OCI-LY7 (cell line): Measurements from ENCODE around the gene IL9. TPM values are rescaled to one million over a fixed set of nuclear protein-coding genes. Genes with fewer than 3 reads are reported as not detected.
"Not testable (repeated sequence)": the region's sequence is repeated elsewhere in the genome, so short reads cannot be mapped to it uniquely, and the experiment has no call there.

ENCODE experiments used
- BruUV-seq: library from RNA; stranded (reverse); fragments of 400-500 nt; replicated peaks from 2 replicates; lab custom pipeline; 2021; lab: Mats Ljungman, UMichigan
- CTCF ChIA-PET: fragments of 300-600 bp; sonication (Branson Sonifier 250); formaldehyde crosslinking; loops from one replicate; lab custom pipeline; 2022; ENCODE audit warnings: antibody characterized with exemption; ENCODE audit not compliant: unreplicated experiment; lab: Charles Lee
- POLR2A ChIA-PET: fragments of 300-600 bp; sonication (Branson Sonifier 250); formaldehyde crosslinking; loops from one replicate; lab custom pipeline; 2022; ENCODE audit warnings: antibody characterized with exemption; lab: Charles Lee
- DNase-seq: peaks from one replicate; pipeline ENCODE4 v3.0.0-alpha.2; 2015; ENCODE audit warnings: low spot score
- H2AFZ ChIP-seq: fragments of 200-600 bp; sonication (generic), shearing (Covaris generic); 2 replicates; pipeline ENCODE4 v1.6.1; 2014; ENCODE audit warnings: mild to moderate bottlenecking, antibody characterized with exemption, low read length, moderate library complexity
- H3K27ac ChIP-seq: fragments of 200-600 bp; sonication (generic); 2 replicates; pipeline ENCODE4 v1.5.1; 2014; ENCODE audit warnings: mixed run types, low read depth, mild to moderate bottlenecking, moderate library complexity, low read length, inconsistent platforms; ENCODE audit not compliant: poor library complexity, severe bottlenecking
- H3K36me3 ChIP-seq: fragments of 200-600 bp; sonication (generic); 2 replicates; pipeline ENCODE4 v1.6.1; 2014; ENCODE audit warnings: mild to moderate bottlenecking, antibody characterized with exemption, low read length, moderate library complexity, mixed read lengths; ENCODE audit not compliant: insufficient read depth
- H3K4me1 ChIP-seq: fragments of 200-600 bp; sonication (generic); 2 replicates; pipeline ENCODE4 v1.5.1; 2014; ENCODE audit warnings: mild to moderate bottlenecking, low read length; ENCODE audit not compliant: insufficient read depth, poor library complexity, severe bottlenecking
- H3K4me2 ChIP-seq: fragments of 200-600 bp; sonication (generic); 2 replicates; pipeline ENCODE4 v1.6.1; 2014; ENCODE audit warnings: mild to moderate bottlenecking, low read length
- H3K4me3 ChIP-seq: fragments of 200-600 bp; sonication (generic); 2 replicates; pipeline ENCODE4 v1.5.1; 2014; ENCODE audit warnings: mild to moderate bottlenecking, low read depth, low read length; ENCODE audit not compliant: poor library complexity, severe bottlenecking
- H3K79me2 ChIP-seq: fragments of 200-600 bp; sonication (generic); 2 replicates; pipeline ENCODE4 v1.6.1; 2016; ENCODE audit warnings: low read depth, mild to moderate bottlenecking, low read length, moderate library complexity, mixed read lengths; ENCODE audit not compliant: insufficient read depth
- H3K9me2 ChIP-seq: fragments of 200-600 bp; sonication (generic); 2 replicates; pipeline ENCODE4 v1.6.1; 2016; ENCODE audit warnings: mild to moderate bottlenecking, low read length, mixed read lengths; ENCODE audit not compliant: insufficient read depth
- H3K9me3 ChIP-seq: fragments of 200-600 bp; sonication (generic); 2 replicates; pipeline ENCODE4 v1.6.1; 2014; ENCODE audit warnings: mild to moderate bottlenecking, mixed run types, low read length, mixed read lengths
- H4K20me1 ChIP-seq: fragments of 200-600 bp; sonication (generic); 2 replicates; pipeline ENCODE4 v1.6.1; 2014; ENCODE audit warnings: mild to moderate bottlenecking, antibody characterized with exemption, low read length, moderate library complexity, mixed read lengths; ENCODE audit not compliant: insufficient read depth
- EZH2phosphoT487 ChIP-seq: fragments of 200-600 bp; sonication (generic); IDR thresholded peaks from 2 replicates; pipeline ENCODE4 v1.6.1; 2018; ENCODE audit warnings: low read depth, borderline replicate concordance, mild to moderate bottlenecking, mixed run types, antibody characterized with exemption, low read length, moderate library complexity, mixed read lengths
- intact Hi-C: fragments of 100-400 bp; cut with micrococcal nuclease; formaldehyde crosslinking; loops from one replicate; pipeline ENCODE4 v1.10.0; 2022; ENCODE audit not compliant: unreplicated experiment
- total RNA-seq, 2 experiments: library from RNA; depleted of rRNA in 1 of 2; stranded (reverse); fragments of >200 nt in 1 of 2; shearing (Covaris generic) in 1 of 2; gene quantifications; 2 replicates each; pipeline ENCODE4 v1.2.3, GENCODE V29; 2014 to 2022
- TF ChIP-seq, protein P1 (sequence below): fragments of 200-600 bp; sonication (generic); conservative IDR thresholded peaks from 2 replicates; pipeline ENCODE4 v1.5.1; 2014; ENCODE audit warnings: mild to moderate bottlenecking, antibody characterized with exemption, low read length, moderate library complexity, mixed read lengths

Gene IL9
- total RNA-seq, 2 experiments from 2014 or later = not detected

DNA sequence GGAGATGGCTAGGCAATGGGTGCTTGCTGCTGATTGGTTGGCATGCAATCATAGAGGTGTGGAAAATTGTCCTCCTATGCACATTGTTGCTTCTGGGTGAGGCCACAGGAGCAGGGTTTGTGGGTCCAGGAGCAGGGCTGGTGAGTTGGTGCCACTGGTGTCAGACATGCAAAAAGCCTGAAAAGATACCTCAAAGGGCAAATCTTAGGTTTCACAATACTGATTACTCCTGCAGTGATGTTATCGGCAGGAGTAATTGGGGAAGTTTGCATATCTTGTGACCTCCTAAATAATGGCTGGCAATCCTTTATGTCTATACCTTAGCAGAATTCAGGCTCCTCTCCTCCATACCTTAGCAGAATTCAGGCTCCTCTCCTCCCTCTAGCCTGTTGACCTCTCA, 36.0 kb downstream of the IL9 start:
- Histone ChIP-seq H3K36me3 (no peaks in the 10 kb centered on the region), H3K27ac (no peak overlapping the region), H4K20me1 (no peaks in the 10 kb centered on the region), H3K4me2 (no peak overlapping the region), H3K9me3 (no peaks in the 10 kb centered on the region), H3K9me2 (no peaks in the 10 kb centered on the region), H3K4me3 (no peak overlapping the region), H3K4me1 (no peaks in the 10 kb centered on the region), H3K79me2 (no peaks in the 10 kb centered on the region), H2AFZ (no peak overlapping the region)
- no TSS peak for BruUV-seq
- POLR2A ChIA-PET = no interaction called here
- CTCF ChIA-PET = no interaction called here
- intact Hi-C loops = no loop called here
- no peak for DNase-seq
- TF ChIP-seq, protein P1, sequence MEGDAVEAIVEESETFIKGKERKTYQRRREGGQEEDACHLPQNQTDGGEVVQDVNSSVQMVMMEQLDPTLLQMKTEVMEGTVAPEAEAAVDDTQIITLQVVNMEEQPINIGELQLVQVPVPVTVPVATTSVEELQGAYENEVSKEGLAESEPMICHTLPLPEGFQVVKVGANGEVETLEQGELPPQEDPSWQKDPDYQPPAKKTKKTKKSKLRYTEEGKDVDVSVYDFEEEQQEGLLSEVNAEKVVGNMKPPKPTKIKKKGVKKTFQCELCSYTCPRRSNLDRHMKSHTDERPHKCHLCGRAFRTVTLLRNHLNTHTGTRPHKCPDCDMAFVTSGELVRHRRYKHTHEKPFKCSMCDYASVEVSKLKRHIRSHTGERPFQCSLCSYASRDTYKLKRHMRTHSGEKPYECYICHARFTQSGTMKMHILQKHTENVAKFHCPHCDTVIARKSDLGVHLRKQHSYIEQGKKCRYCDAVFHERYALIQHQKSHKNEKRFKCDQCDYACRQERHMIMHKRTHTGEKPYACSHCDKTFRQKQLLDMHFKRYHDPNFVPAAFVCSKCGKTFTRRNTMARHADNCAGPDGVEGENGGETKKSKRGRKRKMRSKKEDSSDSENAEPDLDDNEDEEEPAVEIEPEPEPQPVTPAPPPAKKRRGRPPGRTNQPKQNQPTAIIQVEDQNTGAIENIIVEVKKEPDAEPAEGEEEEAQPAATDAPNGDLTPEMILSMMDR = no peak
- no peak for TF ChIP-seq EZH2phosphoT487

DNA sequence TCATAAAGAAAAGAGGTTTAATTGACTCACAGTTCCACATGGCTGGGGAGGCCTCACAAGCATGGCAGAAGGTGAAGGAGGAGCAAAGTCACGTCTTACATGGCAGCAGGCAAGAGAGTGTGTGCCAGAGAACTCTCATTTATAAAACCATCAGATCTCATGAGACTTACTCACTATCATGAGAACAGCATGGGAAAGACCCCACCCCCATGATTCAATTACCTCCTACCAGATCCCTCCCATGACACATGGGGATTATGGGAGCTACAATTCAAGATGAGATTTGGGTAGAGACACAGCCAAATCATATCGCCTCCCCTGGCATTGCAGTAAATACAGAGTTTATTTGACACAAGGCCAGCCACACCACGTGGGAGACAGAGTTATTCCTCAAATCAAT, 36.5 kb downstream of the IL9 start:
- intact Hi-C loops, BruUV-seq, H3K27ac ChIP-seq, H3K79me2 ChIP-seq, POLR2A ChIA-PET, H3K9me3 ChIP-seq, CTCF ChIA-PET, DNase-seq, H2AFZ ChIP-seq, H3K36me3 ChIP-seq, H3K4me1 ChIP-seq, H3K9me2 ChIP-seq, H3K4me3 ChIP-seq, H3K4me2 ChIP-seq, H4K20me1 ChIP-seq: not testable (repeated sequence)

DNA sequence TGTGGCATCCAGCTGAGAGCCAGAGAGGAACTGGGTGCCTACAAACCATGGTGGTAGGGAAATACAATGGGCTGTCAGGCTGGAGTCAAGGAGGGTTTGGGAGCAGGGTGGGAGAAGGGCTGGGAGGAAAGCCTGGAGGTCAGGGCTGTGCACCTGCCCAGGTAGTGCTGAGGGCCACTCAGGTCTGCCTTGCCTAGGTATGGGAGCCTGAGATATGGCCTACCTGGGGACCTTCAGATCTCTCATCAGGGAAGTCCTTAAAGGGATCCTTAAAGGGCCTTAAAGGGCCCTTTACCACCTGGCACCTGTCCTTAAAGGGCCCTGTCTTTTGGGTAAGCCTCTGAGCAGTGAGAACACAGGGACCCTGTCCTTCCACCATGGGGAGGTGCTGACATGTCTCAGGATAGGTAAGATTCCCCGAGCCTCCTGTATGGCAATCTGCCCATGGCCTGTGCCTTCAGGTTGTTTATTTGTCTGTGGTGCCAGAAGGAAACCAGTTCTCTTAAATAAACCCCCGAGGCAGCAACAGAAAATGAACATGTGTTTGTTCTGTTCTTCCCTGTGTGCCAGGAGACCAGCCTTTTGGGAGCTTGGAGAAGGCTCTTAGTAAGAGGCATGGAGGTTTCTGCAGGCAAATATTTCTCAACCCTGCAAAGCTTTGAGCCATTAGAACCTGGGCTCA, 37.9 kb downstream of the IL9 start:
- Histone ChIP-seq H3K9me2 (no peaks in the 10 kb centered on the region), H3K4me1 (no peaks in the 10 kb centered on the region), H3K9me3 (no peaks in the 10 kb centered on the region), H3K27ac (no peak overlapping the region), H4K20me1 (no peaks in the 10 kb centered on the region), H3K4me2 (no peak overlapping the region), H3K79me2 (no peaks in the 10 kb centered on the region), H2AFZ (no peak overlapping the region), H3K36me3 (no peaks in the 10 kb centered on the region), H3K4me3 (no peak overlapping the region)
- POLR2A ChIA-PET = no interaction called here
- CTCF ChIA-PET = interaction anchor here (0.6 kb wide), 1 partner anchor 305 kb away, joined by 3 read pairs; no protein-coding TSS in a partner anchor
- DNase-seq = no peak
- TF ChIP-seq EZH2phosphoT487 = no peak
- BruUV-seq = no TSS peak
- intact Hi-C loops = no loop called here
